CD4-positive, alpha-beta T cell treated with Interleukin-6 at 100 ng/mL for 8 hours (primary cell): ENCODE measurements around the gene TEX11.
"Not testable (repeated sequence)": the region's sequence is repeated elsewhere in the genome, so short reads cannot be mapped to it uniquely, and the experiment has no call there.

Experiments used
- DNase-seq: peaks from one replicate; pipeline ENCODE4 v3.0.0-alpha.2; 2020; ENCODE audit warnings: mixed read lengths, low spot score

Gene TEX11

DNA sequence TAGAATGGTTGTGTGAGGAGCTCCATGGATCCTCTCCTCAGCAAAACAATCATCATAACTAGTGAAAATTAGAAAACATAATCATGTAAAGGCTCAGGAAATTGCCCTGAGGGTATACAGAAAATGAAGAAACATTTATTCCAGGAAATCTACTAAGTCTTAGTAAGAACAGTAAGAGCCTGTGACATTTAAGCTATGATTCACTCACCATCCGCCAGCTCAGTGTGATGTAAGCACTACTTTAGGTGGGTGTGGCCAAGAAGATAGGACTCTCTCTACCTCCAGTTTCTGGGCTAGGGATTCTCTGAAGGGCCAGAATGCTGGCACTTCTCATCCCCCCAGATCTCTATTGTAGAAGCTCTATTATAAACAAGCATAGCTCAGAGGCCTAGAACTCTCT, 316.4 kb downstream of the TEX11 start:
- DNase-seq, result no peak

DNA sequence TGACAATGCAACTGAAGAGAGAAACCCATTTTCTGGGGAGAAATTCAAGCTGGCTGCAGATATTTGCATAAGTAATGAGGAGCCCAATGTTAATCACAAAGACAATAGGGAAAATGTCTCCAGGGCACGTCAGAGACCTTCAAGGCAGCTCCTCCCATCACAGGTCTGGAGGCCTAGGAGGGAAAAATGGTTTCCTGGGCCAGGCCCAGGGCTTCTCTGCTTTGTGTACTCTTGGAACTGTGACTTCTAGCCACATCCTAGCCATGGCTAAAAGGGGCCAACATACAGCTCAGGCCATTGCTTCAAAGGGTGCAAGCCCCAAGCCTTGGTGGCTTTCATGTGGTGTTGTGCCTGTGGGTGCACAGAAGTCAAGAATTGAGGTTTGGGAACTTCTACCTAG, 321.4 kb downstream of the TEX11 start:
- DNase-seq, result not testable (repeated sequence)

DNA sequence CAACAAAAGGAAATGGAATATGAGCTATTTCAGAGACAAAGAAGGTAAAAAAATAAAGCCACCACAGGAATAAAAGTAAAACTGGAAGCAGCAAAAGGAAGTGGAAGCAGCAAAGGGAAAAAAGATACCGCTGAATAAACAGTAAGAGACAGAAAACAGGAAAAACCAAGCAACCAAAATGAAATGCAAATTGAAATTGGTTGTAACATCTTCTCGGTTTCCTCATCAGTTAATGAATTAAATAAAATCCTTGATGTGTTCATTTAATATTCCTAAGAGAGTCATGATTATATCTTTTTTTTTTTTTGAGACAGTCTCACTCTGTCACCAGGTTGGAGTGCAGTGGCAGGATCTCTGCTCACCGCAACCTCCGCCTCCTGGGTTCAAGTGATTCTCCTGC, 331.1 kb downstream of the TEX11 start:
- no peak for DNase-seq

DNA sequence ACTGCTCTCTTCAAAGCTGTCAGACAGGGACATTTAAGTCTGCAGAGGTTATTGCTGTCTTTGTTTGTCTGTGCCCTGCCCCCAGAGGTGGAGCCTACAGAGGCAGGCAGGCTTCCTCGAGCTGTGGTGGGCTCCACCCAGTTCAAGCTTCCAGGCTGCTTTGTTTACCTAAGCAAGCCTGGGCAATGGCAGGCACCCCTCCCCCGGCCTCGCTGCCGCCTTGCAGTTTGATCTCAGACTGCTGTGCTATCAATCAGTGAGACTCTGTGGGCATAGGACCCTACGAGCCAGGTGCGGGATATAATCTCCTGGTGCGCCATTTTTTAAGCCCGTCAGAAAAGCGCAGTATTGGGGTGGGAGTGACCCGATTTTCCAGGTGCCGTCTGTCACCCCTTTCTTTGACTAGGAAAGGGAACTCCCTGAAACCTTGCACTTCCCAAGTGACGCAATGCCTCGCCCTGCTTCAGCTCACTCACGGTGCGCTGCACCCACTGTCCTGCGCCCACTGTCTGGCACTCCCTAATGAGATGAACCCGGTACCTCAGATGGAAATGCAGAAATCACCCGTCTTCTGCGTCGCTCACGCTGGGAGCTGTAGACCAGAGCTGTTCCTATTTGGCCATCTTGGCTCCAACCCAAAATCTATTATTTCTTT, 338.5 kb downstream of the TEX11 start:
- DNase-seq, result not testable (repeated sequence)

DNA sequence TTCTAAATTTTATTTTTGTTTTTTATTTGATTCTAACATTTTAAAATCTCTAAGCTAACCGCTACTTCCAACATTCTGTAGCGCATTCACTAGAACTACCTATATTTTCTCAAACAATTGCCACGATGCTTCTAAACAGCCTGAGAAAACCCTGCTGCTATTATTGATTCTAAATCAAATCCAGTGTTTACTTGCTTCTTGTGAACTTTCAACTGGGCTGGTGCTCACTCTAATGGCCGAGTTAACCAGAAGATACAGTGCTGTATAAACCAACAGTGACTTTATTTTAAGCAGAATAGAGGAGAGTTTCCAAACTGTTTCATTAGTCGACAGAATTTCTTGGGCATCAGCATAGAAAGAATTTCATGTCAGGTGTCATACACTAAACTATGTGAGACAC, 353.6 kb downstream of the TEX11 start:
- DNase-seq, result no peak

DNA sequence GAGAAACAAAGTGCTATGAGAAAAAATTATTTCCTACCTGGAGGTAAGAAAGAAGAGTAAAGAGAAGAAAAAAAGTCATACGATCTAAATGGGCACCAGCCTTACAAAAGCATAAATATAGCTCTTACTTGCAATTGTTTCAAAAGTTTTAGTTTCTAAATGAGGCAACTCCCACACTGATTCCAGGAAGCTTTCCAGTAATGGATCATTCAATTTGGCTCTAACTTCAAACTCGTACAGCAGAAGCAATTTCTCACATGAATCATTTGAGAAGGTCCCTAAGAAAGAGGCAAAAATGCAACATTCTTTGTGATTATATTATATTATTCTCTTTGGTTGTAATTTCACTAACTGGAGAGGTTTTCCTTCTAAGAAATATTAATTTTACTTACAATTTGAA, 354.0 kb downstream of the TEX11 start:
- no peak for DNase-seq

DNA sequence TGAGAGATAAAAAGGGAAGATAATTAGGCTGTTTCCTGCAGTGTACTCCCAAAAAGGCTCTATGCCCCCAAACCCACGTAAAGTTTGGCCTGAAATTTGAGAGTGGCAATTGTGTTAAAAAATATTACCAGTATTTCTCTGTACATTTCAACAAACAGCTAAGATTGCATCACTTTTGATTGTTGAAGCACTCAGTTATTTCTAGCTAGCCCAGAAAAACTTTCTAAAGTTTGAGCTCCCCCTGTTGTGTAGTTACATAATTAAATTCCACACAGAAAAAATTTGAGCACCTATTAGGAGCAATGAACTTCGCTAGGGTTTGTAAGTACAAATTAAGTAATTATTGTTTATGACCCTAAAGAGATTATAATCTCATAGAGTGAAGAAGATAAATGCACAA, 354.4 kb downstream of the TEX11 start:
- no peak for DNase-seq

DNA sequence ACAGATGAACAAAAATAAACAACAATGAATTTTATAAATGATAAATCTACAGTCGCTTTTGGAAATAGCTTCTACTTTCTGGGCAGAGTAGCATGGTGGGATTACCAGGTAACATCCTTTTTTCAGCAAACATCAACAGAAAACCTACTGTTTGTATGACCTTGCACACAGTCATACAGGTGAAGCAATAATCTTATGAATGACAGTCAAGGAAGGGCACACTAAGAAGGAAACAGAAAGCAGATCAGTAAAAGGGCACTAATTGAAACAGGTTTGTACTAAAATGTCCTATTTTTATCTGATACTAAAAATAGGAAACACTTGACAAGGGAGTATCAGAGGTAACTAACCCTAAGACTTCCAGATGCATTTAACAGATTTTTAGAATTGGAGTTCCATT, 355.0 kb downstream of the TEX11 start:
- no peak for DNase-seq

DNA sequence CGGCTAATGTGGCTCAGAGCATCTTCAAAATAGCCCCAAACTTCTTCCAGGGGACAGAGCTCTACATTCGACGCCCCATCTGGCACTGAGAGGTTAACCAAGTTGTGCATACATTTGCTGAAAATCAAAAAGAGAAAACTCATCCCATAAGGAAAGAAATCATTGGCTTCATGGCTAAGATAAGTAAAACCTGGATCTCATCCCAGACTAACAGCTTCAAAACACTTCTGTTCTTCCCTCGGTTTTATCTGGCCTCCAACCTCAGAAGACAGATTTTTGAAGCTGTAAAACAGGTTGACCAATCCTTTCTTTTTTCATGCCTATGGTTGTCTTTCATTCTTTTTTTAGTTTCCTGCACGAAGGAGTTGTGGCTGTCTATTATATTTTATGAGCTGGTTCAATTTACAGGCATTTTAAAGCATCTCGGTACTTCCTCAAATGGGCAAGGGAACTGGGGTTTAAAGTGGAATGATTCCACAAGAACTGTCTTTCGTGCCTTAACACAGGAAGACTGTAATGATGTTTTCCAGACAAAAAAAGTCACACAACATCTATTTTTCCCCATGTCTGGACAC, 356.3 kb downstream of the TEX11 start:
- no peak for DNase-seq

DNA sequence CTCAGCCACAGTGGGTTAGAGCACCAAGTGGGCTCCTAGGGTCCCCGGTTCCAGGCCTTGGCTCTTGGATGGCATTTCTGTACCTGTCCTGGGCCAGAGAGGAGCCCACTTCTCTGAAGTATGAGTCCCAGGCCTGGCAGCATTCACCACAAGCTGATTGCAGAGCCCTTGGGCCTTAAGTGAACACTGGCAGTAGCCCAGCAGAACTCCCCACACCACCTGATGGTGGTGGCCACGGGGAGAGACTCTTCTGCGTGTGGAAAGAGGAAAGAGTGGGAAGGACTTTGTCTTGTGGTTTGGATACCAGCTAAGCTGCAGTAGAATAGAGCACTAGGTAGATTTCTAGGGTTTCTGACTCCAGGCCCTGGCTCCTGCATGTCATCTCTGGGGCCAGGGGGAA, 359.1 kb downstream of the TEX11 start:
- no peak for DNase-seq

DNA sequence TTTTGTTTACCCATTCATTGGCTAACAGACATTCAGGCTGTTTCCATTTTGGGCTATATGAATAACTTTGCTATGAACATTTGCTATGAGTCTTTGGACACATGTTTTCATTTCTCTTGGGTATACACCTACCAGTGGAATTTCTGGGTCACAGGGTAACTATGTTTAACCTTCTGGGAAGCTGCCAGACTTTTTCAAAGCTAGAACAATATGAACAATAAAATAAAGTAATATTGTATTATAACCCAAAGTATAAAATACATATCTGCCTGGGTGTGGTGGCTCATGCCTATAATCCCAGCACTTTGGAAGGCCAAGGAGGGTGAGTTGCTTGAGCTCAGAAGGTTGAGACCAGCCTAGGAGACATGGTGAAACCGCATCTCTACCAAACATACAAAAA, 373.3 kb downstream of the TEX11 start:
- no peak for DNase-seq

DNA sequence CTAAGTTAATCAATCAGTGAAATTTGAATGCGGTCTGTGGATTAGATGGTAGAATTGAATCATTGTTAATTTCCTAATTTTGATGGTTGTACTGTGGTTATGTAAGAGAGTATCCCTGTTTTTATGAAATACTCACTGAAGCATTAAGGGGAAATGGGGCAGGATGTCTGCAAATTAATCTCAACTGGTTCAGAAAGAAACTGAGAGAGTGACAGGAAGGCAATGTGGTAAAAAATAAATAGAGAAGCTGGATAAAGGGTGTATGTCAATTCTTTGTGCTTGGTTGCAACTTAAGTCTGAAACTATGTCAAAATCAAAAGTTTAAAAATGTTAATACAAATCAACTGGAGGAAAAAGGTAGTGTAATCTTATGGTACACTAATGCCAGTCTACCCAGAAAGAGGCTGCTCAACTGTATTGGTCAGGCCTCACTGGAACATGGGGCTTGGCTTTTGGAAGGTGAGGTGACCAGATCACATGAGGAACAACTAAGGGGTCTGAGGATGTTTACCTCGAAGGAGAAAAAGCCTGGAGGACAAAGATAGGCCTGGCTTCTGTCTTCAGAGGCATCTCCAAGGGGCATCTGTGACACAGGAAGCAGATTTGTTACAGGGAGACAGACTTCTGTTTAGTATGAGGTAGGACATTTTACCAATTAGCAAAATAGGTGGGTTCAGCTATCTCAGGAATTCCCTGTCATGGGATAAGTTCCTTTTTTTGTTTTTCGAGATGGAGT, 380.7 kb downstream of the TEX11 start:
- DNase-seq, result no peak

DNA sequence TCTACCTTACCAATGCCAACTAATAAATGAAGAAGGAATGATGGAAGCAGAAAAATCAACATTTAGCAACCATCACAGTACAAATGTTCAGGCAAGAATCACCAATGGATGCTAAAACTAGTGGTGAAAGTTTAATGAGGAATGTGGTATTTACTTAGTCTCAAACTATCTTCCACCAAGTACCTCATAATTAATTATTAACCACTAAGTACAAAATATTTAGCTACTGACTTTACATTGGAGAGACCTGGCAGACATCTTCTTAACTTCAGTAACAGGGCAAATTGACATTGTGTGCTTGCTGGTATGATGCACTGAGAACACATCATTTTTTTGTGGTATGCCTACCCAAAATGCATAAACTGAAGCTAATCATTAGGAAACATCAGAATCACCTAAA, 381.5 kb downstream of the TEX11 start:
- DNase-seq, result no peak

DNA sequence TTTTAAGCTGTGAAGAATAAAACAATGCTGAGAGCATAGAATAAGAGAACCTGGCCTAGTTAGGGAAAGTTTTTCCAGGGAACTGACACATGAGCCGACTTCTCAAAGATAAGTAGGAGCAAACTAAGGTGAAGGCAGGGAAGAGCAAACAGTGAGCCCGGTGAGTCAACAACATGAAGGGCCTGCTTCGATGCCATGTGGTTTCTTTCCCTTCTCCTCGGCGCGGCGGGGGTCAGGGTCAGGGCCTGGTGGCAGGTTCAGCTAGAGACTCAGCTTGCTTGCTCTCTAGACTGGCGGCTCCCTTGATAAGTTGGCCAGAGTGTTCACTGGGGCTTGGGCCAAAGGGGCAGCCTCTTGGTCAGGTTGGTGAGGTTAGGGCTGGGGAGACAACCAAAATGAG, 382.8 kb downstream of the TEX11 start:
- DNase-seq, result no peak

DNA sequence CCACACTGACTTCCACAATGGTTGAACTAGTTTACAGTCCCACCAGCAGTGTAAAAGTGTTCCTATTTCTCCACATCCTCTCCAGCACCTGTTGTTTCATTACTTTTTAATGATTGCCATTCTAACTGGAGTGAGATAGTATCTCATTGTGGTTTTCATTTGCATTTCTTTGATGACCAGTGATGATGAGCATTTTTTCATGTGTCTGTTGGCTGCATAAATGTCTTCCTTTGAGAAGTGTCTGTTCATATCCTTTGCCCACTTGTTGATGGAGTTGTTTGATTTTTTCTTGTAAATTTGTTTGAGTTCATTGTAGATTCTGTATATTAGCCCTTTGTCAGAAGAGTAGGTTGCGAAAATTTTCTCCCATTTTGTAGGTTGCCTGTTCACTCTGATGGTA, 392.8 kb downstream of the TEX11 start:
- not testable (repeated sequence) for DNase-seq

DNA sequence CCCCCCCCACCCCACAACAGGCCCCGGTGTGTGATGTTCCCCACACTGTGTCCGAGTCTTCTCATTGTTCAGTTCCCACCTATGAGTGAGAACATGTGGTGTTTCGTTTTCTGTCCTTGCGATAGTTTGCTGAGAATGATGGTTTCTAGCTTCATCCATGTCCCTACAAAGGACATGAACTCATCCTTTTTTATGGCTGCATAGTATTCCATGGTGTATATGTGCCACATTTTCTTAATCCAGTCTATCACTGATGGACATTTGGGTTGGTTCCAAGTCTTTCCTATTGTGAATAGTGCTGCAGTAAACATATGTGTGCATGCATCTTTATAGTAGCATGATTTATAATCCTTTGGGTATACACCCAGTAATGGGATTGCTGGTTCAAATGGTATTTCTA, 393.2 kb downstream of the TEX11 start:
- not testable (repeated sequence) for DNase-seq

DNA sequence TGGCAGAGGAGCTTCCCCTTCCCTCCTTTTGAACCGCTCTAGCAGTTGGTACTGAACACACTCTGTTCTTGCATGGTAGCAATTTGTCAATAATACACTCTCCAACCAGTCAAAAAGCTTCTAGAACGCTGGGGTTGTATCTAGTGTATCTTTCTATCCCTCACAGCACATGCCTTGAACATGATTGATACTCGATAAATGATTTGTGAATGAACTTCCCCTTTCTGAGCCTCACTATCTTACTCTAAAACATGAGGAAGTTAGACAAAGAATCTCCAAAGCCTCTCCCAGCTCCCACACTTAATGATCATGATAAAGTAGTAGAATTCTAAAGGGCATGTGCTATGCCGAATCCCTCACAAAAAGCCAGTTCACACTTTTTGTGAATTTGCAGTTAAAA, 399.4 kb downstream of the TEX11 start:
- no peak for DNase-seq

DNA sequence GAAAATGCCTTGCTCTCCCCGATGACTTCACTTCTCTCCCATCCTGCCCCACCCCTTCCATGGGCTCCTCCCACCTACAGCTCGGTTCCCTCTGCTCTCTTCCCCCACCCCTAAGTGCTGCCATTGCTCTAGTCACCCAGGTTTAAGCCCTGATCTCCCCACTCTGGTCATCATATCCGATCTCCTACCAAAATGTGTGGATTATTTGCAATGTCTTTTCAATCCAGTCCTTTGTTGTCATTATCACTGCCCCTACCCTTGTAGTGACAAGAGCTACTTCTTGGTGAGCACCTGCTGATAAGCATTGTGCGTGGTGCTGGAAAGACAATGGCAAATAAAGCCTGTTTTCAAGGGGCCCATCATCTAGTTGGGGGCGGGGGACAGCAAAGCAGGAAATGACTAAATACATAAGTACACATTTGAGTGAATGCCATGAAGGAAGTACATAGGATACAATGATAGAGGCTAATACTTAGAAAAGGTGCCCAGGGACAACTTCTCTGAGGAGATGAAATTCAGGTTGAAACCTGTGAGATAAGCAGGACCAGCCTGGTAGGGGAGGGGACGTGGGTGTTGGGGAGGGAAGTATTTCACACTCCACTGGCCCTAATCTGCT, 400.1 kb downstream of the TEX11 start:
- no peak for DNase-seq

DNA sequence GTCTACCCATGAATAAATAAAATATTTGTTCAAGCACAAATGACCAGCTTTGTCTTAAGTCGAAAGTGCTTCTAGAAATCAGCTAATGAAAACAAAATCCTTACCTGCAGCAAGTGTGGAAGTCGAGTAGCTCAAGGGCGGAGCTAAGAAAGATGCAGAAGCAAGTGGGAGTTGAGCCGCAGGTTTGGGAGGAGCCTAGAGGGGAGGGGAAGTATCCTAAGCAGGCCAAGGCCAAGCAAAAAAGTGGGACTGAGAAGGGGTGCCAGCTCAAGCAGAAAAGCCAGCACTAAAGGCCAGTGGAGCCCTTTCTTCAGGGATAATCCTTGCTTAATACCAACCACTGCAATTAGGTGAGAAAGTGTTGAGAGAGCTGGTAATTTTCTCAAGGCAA, 403.1 kb downstream of the TEX11 start:
- no peak for DNase-seq

DNA sequence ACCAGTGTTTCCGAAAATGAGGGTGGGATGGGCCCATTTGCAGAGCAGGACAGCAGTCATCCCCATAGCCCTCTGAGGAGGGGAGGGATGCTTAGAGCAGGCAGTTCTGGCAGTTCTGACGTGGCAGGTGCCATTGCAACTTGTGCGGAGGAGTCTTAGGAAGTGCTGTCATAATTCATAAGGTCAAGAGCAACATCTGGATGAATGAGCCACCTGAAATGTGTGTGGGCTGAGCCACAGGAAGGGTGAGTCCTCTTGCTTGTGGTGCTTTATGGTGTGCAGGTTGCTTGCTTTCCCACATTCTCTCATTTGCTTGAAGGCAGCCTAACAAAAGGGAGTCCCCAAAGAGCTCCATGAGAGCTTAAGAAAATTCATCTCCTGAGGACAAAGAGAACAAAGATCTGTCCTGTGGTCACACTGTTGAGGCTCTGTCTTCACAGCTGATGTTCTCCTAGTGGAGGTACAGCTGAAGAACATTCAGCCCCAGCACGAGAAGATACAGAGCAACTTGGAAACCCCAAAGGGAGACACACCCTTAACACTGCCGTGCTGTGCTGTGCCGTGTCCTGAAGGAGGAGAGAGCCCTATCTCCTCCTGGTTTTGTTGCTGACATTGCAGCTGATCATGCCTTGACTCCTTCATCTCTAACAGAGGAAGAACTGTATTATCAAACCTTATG, 403.6 kb downstream of the TEX11 start:
- DNase-seq, result no peak

DNA sequence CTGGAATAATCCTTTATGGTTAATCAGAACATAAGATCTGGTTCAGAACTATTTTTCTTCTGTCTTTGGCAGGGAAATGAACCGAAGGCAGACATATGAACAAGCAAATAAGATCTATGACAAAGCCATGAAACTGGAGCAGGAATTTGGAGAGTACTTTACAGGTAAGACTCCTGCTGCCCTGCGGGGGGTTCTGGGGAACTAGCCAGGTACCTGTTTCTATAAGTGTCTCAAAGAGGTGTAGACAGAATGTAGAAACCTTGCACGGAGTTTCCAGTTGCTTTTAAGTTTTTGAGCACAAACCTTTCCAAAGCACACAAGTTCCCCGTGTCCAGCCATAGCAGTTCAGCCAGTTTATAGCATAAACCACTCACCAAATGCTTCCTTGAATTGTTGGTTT, 407.7 kb downstream of the TEX11 start:
- DNase-seq, result no peak

DNA sequence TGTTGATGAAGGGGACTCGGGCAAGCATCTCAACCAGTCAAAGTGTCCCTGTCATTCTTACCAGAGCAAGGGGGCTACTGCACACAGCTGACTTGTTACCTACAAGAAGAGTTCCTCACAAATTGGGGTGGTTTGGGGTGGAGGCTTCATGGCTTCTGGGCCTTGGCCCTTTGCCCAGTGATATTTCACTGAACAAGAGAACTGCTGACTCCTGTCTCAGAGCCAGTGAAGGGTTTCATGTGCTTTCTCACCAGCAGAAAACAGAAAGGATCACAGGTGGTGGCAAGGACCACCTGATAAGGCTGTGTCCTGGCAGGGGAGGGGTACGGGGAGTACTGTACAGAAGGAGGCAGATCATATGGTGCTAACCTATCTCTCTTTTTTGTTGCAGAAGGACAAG, 410.4 kb downstream of the TEX11 start:
- no peak for DNase-seq

DNA sequence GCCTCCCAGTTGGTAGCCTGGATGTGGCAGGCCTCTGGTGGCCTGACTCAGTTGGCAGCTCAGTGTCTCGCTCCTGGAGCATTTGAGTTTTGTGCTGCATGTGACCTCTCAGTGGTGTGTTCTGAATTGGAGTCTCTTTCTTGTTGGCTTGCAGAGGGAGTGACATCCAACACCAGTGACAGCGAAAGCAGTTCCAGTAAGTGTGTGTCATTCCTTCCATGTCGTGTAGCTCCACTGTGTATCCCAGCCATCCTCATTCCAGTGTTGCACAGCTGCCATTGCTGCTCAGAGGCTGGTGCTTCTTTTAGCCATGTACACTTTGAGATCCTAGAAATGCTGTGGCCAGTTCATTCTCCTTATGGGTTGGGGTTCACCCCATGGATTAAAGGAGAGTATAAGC, 411.5 kb downstream of the TEX11 start:
- no peak for DNase-seq
